HL-60 (cell line): ENCODE data around the gene ASCC3.

Source experiments
- DNase-seq, 2 experiments: peaks; one replicate each; pipeline ENCODE4 v3.0.0-alpha.2; 2010 to 2020; ENCODE audit warnings: low read depth in 1 of 2, low spot score in 1 of 2
- H3K27ac ChIP-seq: fragments of 250-450 bp; sonication (Bioruptor Pico); replicated peaks from 2 replicates; pipeline ENCODE4 v1.5.1; 2020; ENCODE audit warnings: mild to moderate bottlenecking, moderate library complexity
- H3K27me3 ChIP-seq: fragments of 250-450 bp; sonication (Bioruptor Pico); 2 replicates; pipeline ENCODE4 v1.5.1; 2021; ENCODE audit warnings: mild to moderate bottlenecking, moderate library complexity; ENCODE audit not compliant: insufficient read depth, poor library complexity, severe bottlenecking
- H3K4me3 ChIP-seq: replicated peaks from 2 replicates; pipeline ENCODE4 v1.5.1; 2011; ENCODE audit warnings: mild to moderate bottlenecking, control low read depth, low read length; ENCODE audit not compliant: insufficient read depth
- GABPA ChIP-seq: IDR thresholded peaks from 2 replicates; pipeline ENCODE4 v1.6.1; 2012; ENCODE audit warnings: low read depth
- POLR2AphosphoS5 ChIP-seq: IDR thresholded peaks from 2 replicates; pipeline ENCODE4 v1.6.1; 2012; ENCODE audit warnings: low read depth
- REST ChIP-seq: IDR thresholded peaks from 2 replicates; pipeline ENCODE4 v1.6.1; 2012; ENCODE audit warnings: low read depth; ENCODE audit not compliant: insufficient replicate concordance
- SPI1 ChIP-seq: IDR thresholded peaks from 2 replicates; pipeline ENCODE4 v1.6.1; 2012; ENCODE audit warnings: low read depth, mild to moderate bottlenecking, borderline replicate concordance
- TF ChIP-seq, protein P1 (sequence below): IDR thresholded peaks from one replicate; pipeline ENCODE4 v1.5.1; 2011; ENCODE audit warnings: low read length, control low read depth, inconsistent platforms; ENCODE audit not compliant: insufficient read depth

Gene ASCC3

GRCh38 chr6:100460650-100461204 lies 420.4 kb downstream of the ASCC3 start:
- H3K27ac ChIP-seq = no peak overlapping the region
- no peak overlapping the region for H3K4me3 ChIP-seq
- peaks cover 82% of the 10 kb centered on the region for H3K27me3 ChIP-seq
- TF ChIP-seq POLR2AphosphoS5 (no peak), REST (no peak), GABPA (no peak), SPI1 (no peak)
- TF ChIP-seq, protein P1, sequence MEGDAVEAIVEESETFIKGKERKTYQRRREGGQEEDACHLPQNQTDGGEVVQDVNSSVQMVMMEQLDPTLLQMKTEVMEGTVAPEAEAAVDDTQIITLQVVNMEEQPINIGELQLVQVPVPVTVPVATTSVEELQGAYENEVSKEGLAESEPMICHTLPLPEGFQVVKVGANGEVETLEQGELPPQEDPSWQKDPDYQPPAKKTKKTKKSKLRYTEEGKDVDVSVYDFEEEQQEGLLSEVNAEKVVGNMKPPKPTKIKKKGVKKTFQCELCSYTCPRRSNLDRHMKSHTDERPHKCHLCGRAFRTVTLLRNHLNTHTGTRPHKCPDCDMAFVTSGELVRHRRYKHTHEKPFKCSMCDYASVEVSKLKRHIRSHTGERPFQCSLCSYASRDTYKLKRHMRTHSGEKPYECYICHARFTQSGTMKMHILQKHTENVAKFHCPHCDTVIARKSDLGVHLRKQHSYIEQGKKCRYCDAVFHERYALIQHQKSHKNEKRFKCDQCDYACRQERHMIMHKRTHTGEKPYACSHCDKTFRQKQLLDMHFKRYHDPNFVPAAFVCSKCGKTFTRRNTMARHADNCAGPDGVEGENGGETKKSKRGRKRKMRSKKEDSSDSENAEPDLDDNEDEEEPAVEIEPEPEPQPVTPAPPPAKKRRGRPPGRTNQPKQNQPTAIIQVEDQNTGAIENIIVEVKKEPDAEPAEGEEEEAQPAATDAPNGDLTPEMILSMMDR = no peak
- DNase-seq = no peak

GRCh38 chr6:100459592-100460184 lies 421.4 kb downstream of the ASCC3 start:
- no peak for DNase-seq
- peaks cover 82% of the 10 kb centered on the region for H3K27me3 ChIP-seq
- no peak for TF ChIP-seq REST
- TF ChIP-seq, protein P1 = no peak
- no peak for TF ChIP-seq SPI1
- no peak for TF ChIP-seq POLR2AphosphoS5
- TF ChIP-seq GABPA = no peak
- no peak overlapping the region for H3K27ac ChIP-seq
- H3K4me3 ChIP-seq = no peak overlapping the region

DNA sequence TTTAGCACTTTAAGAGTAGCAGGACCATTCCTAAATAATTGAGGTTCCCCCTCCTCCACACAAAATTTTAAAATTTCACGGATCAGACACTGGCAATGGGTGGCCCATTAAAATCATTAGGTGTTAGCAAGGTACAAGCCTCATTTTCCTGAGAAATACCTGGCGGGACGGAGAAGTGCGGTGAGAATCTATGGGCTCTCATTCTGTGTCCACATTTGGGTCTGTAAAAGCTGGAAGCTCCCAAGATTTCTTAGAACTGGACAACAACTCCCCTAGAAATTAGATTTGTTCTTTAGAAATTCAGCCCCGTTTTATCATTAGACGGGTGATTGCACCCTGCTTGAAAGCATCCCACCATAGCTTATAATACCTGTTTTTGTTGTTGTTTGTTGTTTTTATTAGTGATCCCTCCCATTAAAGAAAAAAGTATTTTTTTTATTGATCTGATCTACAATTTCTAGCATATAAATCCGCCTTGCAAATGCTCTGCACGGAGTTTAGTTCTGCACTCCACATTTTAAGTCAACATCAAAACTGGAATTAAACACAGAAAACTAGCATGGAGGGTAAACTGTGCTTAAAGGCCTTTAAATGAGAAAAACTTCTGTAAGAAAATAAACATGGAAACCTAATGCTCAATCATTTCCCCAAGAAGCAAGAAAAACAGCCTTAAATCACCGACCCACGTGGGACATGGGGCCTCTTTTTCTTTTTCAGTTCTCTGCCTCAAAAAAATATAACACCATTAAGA lies 422.1 kb downstream of the ASCC3 start:
- DNase-seq = no peak
- no peak overlapping the region for H3K27ac ChIP-seq
- H3K27me3 ChIP-seq = peaks cover 83% of the 10 kb centered on the region
- TF ChIP-seq REST = no peak
- H3K4me3 ChIP-seq = no peak overlapping the region
